Hematopoietic multipotent progenitor cell (in vitro differentiated cells): ENCODE results near the gene CRIM1. TPM values are rescaled to one million over a fixed set of nuclear protein-coding genes. Genes with fewer than 3 reads are reported as not detected.
A peak's percentile ranks its signal among the peaks of the same experiment; 100 is the strongest.
"Not testable (repeated sequence)": the region's sequence is repeated elsewhere in the genome, so short reads cannot be mapped to it uniquely, and the experiment has no call there.

Experiments used
- DNase-seq, 3 donors: peaks; one replicate each; pipeline ENCODE4 v3.0.0-alpha.2; 2011 to 2015; ENCODE audit warnings: low read depth in 2 of 3, low spot score in 2 of 3
- total RNA-seq: library from RNA; depleted of rRNA; stranded (reverse); fragments of >200 nt; gene quantifications from one replicate; pipeline ENCODE4 v1.2.3, GENCODE V29; 2012

The CRIM1 gene, protein sequence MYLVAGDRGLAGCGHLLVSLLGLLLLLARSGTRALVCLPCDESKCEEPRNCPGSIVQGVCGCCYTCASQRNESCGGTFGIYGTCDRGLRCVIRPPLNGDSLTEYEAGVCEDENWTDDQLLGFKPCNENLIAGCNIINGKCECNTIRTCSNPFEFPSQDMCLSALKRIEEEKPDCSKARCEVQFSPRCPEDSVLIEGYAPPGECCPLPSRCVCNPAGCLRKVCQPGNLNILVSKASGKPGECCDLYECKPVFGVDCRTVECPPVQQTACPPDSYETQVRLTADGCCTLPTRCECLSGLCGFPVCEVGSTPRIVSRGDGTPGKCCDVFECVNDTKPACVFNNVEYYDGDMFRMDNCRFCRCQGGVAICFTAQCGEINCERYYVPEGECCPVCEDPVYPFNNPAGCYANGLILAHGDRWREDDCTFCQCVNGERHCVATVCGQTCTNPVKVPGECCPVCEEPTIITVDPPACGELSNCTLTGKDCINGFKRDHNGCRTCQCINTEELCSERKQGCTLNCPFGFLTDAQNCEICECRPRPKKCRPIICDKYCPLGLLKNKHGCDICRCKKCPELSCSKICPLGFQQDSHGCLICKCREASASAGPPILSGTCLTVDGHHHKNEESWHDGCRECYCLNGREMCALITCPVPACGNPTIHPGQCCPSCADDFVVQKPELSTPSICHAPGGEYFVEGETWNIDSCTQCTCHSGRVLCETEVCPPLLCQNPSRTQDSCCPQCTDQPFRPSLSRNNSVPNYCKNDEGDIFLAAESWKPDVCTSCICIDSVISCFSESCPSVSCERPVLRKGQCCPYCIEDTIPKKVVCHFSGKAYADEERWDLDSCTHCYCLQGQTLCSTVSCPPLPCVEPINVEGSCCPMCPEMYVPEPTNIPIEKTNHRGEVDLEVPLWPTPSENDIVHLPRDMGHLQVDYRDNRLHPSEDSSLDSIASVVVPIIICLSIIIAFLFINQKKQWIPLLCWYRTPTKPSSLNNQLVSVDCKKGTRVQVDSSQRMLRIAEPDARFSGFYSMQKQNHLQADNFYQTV
- 28.3 TPM for total RNA-seq

DNA sequence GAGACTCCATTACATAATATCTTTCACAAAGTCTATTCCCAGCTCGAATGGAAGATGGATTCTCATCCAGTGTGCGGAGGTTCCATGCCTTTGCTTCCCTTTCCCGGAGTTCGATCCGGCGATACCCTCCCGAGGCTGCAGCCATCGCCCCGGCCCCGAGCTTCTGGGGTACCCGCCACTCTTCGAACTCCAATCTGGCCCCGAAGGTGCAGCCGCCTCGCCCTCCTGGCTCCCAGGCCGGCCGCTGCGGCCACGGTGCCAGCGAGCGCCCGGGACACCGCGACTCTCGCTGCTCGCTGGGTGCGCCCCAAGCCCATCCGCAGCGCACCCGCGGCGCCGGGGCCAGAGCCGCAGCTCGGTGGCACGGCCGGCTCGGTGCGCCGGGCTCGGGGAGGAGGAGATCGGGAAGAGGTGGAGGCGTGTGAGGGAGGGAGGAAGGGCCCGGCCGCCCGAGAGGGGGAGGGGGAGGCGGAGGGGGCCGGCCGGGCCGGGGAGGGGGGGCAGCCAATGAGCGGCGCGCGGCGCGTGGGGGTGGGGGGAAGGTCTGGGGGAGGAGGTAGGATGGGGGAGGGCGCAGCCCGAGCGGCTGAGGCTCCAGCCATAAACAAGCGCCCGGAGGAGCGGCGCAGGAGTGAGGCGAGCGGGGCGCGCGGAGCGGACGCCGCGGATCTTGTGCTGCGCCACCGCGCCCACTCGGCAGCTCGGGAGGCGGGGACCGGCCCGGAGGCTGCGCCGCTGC is at the start of gene CRIM1:
Gene CRIM1, plus strand, starts transcription at position 628 of the 739 bp plus-strand sequence. CDS start 515 bp downstream, outside the sequence.
- DNase-seq: peak in 2 of 3 donors; percentile 64 to 66

DNA sequence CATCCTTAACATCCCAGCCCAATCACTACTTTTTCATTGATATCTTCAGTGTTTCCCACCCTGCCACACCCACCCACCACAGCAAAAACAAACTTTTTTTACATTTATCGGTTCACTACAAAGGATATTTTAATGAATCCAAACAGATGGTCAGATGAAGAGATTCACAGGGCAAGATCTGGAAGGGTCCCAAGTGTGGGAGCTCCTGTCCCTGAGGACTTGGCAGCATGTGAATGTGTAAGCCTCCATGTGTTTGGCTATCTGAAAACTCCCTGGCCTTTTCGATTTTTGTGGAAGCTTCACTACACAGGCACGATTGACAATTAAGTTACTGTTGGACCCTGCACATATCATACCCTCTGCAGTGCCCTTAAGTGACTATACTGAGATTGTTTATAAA is 48.1 kb upstream of the CRIM1 start:
- no peak for DNase-seq

DNA sequence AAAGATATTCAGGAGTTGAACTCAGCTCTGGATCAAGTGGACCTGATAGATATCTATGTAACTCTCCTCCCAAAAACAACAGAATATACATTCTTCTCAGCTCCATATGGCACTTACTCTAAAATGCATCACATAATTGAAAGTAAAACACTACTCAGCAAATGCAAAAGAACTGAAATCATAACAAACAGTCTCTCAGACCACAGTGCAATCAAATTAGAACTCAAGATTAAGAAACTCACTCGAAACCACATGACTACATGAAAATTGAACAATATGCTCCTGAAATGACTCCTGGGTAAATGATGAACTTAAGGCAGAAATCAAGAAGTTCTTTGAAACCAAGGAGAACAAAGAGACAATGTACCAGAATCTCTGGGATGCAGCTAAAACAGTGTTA is 45.1 kb upstream of the CRIM1 start:
- not testable (repeated sequence) for DNase-seq

DNA sequence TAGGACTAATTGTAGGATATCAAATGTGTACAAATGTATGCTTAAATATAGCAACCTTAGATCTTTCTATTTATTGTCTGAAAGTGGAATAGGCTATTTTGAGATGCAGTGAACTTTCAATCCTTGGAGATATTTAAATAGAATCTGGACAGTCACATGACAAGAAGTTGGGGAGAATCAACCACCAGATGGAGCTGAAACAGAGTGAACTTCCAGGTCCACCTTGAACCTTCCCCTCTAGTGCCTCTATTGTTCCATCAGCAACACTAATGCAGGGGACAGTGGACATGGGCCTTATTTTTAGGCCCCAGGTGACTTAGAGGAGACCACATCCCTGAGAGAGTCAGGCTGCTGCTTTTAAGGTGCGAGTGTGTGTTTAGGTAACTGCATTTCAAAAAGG is 37.0 kb upstream of the CRIM1 start:
- DNase-seq: no peak

DNA sequence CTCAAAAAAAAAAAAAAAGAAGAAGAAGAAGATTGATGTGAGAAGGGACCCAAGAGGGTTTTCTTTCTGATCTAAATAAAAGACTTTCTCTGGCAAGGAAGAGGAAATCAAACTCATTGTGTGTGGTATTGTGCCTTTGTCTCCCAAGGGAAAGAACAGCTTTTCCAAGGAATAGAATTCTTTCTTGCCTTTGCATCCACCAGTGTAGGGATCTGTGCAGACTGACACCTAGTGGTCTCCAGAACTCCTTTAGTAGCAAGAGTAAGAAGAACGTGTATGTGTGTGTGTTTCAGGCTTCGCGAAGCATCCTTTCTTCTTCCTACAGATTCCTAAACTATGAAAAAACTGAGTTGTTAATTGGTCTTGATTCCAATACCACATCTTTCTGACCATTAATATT is 33.5 kb upstream of the CRIM1 start:
- peak in 1 of 3 donors; percentile 5 for DNase-seq

DNA sequence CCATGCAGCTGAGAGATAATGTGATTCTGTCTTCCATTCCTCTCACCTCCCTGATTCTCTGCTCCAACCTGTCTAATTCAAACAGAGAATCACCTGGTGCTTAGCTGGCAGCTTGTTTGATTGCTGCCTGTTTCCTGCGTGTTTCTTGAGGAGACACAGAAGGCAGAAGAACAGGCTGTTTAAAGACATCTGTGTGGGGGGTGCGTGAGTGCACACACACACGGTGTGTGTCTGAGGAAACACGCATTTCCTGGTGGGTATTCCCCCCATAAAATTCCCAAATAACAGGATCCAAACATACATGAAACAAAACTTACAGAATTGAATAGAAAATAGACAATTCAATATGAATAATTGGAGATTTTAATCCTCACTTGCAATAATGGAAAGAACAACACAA is 29.3 kb upstream of the CRIM1 start:
- DNase-seq: no peak

DNA sequence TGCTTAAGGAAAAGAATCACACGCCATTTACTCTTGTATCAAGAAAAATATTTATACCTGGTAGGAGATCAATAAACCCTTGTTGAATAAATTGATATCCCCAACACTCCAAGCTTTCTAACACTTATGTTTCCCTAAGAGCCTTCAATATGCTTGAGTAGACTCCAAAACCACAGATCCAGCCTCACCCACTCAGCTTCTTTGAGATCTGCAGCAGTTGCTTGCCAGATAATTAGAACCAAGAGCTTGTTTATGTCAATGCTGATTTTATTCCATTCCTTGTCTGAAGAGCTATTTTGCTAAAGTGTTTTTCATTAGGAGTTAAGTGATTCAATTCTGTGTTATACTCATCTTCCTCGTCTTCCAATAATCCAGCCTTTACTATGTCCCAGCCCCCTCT is 26.3 kb upstream of the CRIM1 start:
- DNase-seq: no peak

DNA sequence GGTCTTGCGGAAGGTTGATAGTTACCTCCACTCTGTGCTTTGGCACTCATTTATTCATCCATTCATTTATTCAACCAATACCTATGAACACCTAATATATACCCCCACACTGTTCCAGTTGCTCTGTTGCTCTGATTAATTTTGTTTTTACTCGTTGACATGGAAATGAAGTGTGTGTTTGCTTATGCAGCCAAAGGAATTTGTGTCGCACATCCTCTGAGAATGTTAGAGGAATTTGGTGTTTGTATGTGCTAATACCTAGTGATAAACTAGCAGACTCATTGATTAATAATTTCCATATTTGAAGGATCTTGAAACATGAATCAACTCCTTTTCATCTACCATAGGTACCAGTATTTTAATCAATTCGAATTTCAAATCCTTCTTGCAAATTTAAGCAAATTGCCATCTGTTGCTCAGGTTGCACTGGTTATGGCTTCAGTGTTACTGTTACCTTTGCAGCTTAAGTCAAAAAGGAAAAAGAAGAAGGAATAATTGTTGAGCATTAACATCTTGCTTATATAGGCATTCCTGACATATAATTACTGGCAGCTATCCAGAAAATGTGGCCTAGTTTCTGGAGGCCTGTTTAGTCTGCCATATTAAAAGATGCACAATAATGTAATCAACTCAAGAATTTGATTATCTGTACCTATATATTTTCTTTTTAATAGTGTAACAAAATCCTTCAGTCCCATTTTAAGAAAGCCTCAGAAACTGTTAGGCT is 25.7 kb upstream of the CRIM1 start:
- DNase-seq: no peak

DNA sequence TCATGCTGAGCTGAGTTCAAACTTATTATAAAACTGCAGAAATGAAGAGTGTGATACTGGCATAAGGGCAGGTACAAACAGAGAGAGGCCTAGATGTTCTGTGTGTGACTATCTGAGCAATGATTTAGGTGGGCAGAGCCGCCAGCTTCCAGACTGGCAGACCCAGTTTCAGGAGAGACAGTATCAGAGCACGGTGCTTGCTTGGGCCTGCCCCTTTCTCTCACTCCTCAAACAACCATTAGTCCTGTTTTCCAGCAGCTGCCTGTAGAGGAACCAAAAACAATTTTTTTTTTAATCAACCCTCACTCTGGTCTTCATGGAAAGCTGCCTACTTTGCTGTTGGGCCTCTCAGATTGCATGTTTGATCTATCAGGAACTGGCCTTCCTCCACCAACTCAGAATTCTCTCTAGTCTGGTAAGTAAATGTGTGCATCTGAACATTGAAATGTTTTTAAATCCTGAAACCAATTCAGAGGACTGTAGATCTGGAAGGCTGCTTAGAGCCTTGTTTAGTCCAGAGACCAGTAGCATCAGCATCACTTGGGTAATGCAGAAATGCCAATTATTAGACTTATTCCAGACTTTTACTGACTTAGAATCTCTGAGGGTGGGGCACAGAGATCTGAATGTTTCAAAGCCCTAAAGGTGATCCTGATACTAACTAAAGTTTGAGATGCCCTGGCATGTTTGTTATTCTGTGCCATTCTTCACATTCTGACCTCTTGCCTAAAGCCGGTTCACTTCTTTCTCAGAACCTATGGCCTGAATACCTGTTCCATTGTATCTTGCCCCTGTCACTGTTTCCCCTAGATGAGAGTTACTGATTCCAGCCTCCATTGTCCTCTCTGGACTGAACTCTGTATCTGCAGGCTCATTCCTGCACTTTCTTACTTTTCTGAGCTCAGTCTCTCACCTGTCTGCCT is 24.8 kb upstream of the CRIM1 start:
- no peak for DNase-seq

DNA sequence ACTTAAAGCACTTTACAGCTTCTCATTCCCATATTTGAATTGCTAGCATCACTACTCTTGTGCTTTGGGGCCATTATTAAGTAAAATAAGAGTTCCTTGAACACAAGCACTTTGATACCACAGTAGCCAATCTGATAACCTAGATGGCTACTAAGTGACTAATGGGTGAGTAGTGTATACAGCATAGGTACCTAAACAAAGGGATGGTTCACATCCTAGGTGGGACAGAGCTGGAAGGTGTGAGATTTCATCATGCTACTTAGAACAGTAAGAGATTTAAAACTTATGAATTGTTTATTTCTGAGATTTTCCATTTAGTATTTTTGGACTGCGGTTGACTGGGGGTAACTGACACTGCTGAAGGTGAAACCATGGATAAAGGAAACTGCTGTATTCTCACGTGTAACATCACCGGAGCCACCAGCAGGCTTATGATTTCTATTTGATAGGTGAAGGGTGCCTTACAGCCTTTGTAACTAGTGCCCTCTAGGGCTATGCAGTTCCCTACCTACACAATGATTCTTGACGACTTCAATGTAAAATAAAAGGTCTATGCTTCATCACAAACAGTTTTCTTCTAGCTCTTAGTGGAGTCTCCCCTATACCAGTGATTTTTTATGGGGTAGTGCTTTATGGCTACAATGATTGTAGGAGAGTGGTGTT is 22.1 kb upstream of the CRIM1 start:
- peak in 1 of 3 donors; percentile 22 for DNase-seq

DNA sequence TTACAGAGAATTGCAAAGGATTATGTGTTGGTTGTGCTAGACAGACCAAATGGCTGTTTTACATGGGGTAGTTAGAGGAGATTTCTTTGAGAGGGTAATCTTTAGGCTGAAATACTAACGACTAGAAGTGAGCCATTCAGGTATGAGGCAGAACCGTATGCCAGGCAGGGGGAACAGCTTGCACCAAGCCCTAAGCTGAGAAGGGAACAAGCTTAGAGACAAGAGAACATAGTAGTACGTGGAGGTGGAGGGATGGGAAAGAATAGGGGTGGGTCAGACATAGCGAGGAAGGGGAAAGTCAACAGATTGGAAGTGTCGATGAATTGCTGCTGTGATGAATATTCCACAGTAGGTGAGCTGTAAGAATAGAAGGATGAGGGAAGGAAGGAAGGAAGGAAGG is 20.0 kb upstream of the CRIM1 start:
- DNase-seq: no peak

DNA sequence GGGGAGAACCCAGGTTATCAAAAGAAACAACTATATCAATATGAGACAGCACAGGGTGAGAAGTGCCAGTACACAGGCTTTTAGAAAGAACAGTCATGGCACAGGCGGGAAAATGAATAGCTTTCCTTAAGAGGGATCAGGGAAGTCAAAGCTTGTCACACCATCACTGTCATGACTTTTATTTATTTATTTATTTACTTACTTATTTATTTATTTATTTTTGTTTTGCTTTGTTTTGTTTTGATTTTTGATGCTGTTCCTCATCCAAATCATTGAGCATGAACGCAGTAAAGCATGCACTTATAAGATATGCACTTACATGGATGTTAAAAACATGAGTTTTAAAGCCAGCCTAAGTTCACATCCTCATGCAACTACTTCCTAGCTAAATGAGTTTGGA is 19.3 kb upstream of the CRIM1 start:
- DNase-seq: no peak

DNA sequence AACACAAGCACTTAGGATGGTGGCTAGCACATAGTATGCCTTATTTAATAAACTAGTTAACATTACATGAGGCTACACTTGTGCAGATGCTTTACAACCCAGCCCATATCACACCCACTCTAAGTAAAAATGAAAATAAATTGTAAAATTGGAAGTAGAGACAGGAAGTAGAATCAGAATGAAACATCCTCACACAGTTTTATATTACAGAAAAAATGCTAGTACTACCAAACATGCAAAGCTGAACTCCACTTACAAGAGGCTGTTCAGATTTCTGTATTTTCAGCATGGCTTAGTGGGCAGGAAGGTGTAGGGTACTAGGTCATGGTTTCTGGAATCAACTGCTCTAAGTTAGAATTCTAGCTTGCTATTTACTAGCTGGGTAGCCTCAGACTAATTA is 18.2 kb upstream of the CRIM1 start:
- no peak for DNase-seq

DNA sequence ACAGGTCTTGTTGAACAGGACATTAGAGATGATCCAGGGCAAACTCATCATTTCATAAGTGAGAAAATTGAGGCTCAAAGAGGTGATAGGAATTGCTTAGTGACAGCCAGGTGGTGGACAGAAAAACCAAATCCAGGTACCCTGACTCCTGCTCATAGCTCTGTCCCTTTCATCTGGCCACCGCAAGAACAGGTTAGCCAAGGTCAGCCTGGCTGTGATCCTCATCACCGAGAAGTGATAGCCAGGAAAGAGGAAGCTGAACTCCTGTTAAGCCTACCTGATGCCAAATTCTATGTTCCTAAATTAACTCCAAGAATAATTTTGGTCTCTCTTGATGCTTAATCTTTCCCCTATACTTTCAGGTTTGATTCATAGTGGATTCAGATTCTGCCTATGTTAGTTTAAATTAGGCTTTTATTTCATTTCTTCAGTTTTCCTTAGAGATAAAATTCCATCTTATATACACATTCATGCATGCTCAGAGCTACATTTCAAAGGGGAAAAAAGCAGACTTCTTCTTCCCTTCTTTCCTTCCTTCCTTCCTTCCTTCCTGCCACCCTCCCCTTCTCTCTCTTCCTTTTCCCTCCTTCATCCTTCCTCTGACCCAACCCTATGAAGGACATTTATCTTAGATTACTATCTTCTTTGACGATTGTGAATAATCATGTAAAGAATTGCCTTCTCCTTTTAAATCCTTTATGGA is 17.3 kb upstream of the CRIM1 start:
- DNase-seq: no peak

DNA sequence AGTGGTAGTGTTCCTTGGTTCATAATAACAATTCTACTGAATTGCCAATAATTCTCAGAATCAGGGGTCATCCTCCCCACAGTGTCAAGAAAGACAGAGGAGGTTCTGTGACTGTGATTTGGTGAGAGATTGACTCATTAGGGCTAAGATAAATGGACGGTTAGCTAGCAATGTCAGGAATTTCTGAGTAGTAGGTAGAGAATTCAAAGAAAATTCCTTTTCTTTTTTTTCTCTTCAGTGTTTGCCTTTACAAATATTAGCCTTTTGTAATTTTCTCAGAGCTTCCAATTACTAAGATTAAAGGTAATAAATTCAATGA is 16.8 kb upstream of the CRIM1 start:
- no peak for DNase-seq

DNA sequence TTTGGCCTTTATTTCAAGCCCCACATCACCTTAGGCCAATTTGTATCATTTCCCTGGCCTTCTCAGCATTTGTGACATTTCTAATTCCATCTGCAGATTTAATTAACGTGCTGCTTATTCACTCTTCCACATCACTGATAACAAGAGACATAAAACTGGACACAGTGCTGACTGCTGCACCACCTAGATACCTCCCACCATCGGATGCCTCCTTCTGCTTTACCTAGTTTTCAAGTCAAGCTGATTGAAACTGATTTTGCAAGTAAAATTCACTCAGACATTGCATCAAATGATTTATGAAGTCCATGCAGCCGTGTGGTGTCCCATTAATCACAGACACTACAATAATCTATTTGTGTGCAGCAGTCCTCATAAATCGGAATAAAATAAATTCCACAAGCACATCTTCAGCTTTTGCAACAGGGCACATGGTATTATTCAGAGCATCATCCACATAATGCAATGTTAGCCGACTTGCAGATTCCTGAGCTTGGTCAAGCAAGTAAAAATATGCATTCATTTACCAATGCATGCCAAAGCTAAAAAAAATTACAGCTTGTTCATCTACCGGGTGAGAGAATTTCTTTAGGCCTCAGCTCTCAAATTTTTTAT is 15.9 kb upstream of the CRIM1 start:
- DNase-seq: no peak

DNA sequence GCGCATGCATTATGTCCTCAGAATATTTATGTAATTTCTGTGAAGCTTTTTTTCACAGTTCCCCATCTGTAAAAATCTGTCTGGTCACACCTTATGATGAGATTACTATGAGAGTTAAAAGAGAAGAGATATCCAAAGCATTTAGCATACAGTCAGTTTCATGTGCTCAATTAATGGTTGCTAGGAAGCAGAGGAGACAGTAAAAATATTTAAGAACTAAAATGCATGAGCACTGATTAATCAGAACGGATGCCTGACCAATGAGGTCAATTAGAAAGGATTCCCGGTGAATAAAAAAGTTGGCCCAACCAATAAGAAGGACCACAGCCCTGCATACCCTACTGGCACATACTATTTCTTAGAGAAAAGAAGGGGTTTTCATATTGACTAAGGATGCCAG is 12.0 kb upstream of the CRIM1 start:
- no peak for DNase-seq

DNA sequence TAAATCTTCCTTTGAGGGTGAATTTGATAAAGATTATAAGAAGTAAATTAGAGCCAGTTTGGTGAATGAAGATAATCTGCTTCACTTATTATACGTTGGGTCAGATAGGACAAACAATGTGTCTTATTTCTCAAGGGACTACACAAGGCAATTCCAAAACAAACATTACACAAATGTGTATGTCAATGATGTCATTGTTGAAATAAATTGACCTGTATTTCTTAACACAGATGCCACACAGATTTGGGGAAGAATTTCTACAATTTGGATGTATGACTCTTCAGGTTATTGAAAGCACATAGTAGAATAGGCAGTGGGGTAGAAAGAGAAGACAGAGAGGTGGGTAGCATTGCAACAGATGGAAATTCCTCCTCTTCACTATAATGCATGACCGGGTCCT is 6.9 kb upstream of the CRIM1 start:
- DNase-seq: no peak
